Measurements from ENCODE around the gene BPGM. TPM values are rescaled to one million over a fixed set of nuclear protein-coding genes. Genes with fewer than 3 reads are reported as not detected.

Gene BPGM
- total and polyA plus RNA-seq, 2 experiments from 2014 or later = 25.0 to 25.7 TPM

DNA sequence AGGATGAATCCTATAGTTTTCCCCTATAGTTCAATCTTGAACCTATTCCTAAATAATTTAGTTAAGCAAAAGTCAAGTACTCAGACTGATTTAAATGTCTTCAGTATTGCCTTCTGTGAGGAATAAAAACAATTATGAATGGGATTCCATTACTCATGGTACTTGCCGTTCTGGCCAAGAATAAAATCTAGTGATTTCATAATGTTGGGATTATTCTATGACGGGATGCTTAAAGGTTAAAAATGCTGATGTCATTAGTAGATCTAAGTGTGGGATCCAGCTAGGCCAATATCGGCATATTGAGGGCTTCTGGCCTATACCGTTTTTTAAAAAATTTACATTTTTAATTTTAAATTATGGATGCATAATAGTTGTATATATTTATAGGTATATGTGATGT lies 5.3 kb downstream of the BPGM start:
- TF ChIP-seq EZH2phosphoT487 (IDR thresholded peaks at IDR 0.05; ENCODE audit: low read depth, severe bottlenecking, unreplicated experiment) (no peak), EZH2 (IDR thresholded peaks at IDR 0.05; ENCODE audit: borderline replicate concordance) (no peak)
- TF ChIP-seq, protein P1, sequence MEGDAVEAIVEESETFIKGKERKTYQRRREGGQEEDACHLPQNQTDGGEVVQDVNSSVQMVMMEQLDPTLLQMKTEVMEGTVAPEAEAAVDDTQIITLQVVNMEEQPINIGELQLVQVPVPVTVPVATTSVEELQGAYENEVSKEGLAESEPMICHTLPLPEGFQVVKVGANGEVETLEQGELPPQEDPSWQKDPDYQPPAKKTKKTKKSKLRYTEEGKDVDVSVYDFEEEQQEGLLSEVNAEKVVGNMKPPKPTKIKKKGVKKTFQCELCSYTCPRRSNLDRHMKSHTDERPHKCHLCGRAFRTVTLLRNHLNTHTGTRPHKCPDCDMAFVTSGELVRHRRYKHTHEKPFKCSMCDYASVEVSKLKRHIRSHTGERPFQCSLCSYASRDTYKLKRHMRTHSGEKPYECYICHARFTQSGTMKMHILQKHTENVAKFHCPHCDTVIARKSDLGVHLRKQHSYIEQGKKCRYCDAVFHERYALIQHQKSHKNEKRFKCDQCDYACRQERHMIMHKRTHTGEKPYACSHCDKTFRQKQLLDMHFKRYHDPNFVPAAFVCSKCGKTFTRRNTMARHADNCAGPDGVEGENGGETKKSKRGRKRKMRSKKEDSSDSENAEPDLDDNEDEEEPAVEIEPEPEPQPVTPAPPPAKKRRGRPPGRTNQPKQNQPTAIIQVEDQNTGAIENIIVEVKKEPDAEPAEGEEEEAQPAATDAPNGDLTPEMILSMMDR (IDR thresholded peaks at IDR 0.05; ENCODE audit: poor library complexity) = no peak
- Histone ChIP-seq H3K27ac (no peak overlapping the region), H3K9me2 (replicated peaks; ENCODE audit: insufficient read depth) (no peaks in the 10 kb centered on the region), H2AFZ (no peak overlapping the region), H3K79me2 (peaks cover 44% of the 10 kb centered on the region), H3K4me2 (no peak overlapping the region), H4K20me1 (ENCODE audit: insufficient read depth, poor library complexity, severe bottlenecking) (no peaks in the 10 kb centered on the region), H3K4me1 (ENCODE audit: insufficient read depth) (peaks cover 3% of the 10 kb centered on the region), H3K4me3 (no peak overlapping the region), H3K36me3 (replicated peaks; ENCODE audit: insufficient read depth, low read depth) (no peaks in the 10 kb centered on the region), H3K9me3 (ENCODE audit: low read depth) (no peaks in the 10 kb centered on the region), H3K27me3 (no peaks in the 10 kb centered on the region)
- 93% methylated on average over 4 of the region's 4 CpGs for WGBS (ENCODE audit: low lambda C conversion rate, missing lambda C conversion rate)
- no peak for DNase-seq (ENCODE audit: low spot score)

DNA sequence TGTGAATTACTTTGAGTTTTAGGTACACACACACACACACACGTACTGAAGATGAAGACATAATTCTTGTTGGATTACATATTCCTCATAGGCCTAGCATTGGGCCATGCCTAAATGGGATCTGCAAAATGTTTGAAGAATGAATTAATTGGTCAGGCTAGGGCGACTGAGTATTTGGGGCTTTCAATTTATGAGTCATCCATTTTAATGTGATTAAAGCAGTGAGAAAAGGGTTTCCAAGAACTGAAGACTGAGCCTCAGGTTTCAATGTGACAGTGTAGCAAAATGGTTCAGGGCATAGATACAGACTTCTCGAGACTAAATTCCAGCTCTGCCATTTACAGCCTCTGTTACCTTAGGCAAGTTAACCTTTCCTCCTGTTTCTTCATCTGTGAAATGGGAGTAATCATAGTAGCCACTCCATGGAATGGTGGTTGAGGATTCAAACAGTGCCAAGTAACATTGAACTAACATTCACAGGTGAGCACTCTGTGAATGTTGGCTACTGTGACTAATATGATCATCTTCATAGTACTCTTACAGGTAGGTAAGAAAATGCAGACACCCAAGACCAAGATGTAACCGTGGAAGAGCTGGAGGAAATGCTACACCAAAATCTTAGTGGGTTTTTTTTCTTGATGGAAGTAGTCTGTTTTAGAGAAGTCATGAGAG lies 7.6 kb downstream of the BPGM start:
- peaks cover 33% of the 10 kb centered on the region for H3K79me2 ChIP-seq
- 46% methylated on average over 4 of the region's 4 CpGs for WGBS (ENCODE audit: low lambda C conversion rate, missing lambda C conversion rate)
- no peaks in the 10 kb centered on the region for H4K20me1 ChIP-seq (ENCODE audit: insufficient read depth, poor library complexity, severe bottlenecking)

DNA sequence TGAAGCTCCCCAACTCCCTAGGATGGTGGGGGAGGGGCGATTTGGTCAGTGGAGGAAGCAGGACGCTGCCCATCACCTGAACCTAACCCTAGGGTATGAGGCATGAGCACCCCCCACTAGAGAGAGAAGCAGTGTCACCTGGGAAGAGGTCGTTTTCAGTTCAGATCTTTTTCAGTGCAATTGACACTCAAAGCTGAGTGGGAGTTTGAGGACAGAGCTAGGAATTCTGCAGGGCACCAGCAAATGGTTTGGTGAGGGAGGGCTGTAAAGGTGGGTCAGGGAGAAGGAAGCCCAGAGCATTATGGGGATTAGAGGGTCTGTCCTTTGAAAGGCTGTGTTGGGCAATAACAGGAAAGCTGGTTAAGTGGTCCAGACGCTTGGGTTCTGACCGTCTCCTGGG lies 10.9 kb downstream of the BPGM start:
- Histone ChIP-seq H3K36me3 (replicated peaks; ENCODE audit: insufficient read depth, low read depth) (no peaks in the 10 kb centered on the region), H3K79me2 (peaks cover 16% of the 10 kb centered on the region), H2AFZ (no peak overlapping the region), H3K4me1 (ENCODE audit: insufficient read depth) (peaks cover 12% of the 10 kb centered on the region), H3K4me3 (no peak overlapping the region), H4K20me1 (ENCODE audit: insufficient read depth, poor library complexity, severe bottlenecking) (no peaks in the 10 kb centered on the region), H3K27me3 (no peaks in the 10 kb centered on the region), H3K27ac (no peak overlapping the region), H3K9me2 (replicated peaks; ENCODE audit: insufficient read depth) (no peaks in the 10 kb centered on the region), H3K4me2 (no peak overlapping the region), H3K9me3 (ENCODE audit: low read depth) (no peaks in the 10 kb centered on the region)
- 70% methylated on average over 5 of the region's 5 CpGs for WGBS (ENCODE audit: low lambda C conversion rate, missing lambda C conversion rate)
- no peak for TF ChIP-seq EZH2phosphoT487 (IDR thresholded peaks at IDR 0.05; ENCODE audit: low read depth, severe bottlenecking, unreplicated experiment)
- TF ChIP-seq, protein P1 (IDR thresholded peaks at IDR 0.05; ENCODE audit: poor library complexity) = no peak
- TF ChIP-seq EZH2 (IDR thresholded peaks at IDR 0.05; ENCODE audit: borderline replicate concordance) = no peak
- no peak for DNase-seq (ENCODE audit: low spot score)

More for the DNA sequence above, 7.6 kb downstream of the BPGM start:
- no peak for DNase-seq (ENCODE audit: low spot score)
- Histone ChIP-seq H3K4me1 (ENCODE audit: insufficient read depth) (peaks cover 3% of the 10 kb centered on the region), H3K4me2 (no peak overlapping the region), H3K27ac (no peak overlapping the region), H3K4me3 (no peak overlapping the region), H3K27me3 (no peaks in the 10 kb centered on the region), H3K9me3 (ENCODE audit: low read depth) (no peaks in the 10 kb centered on the region), H3K9me2 (replicated peaks; ENCODE audit: insufficient read depth) (no peaks in the 10 kb centered on the region), H3K36me3 (replicated peaks; ENCODE audit: insufficient read depth, low read depth) (no peaks in the 10 kb centered on the region), H2AFZ (no peak overlapping the region)
- no peak for TF ChIP-seq EZH2 (IDR thresholded peaks at IDR 0.05; ENCODE audit: borderline replicate concordance)
- no peak for TF ChIP-seq EZH2phosphoT487 (IDR thresholded peaks at IDR 0.05; ENCODE audit: low read depth, severe bottlenecking, unreplicated experiment)
- TF ChIP-seq, protein P1 (IDR thresholded peaks at IDR 0.05; ENCODE audit: poor library complexity) = no peak

Measured in hepatocyte (in vitro differentiated cells).